Measurements from ENCODE around the gene BLMH. TPM values are rescaled to one million over a fixed set of nuclear protein-coding genes. Genes with fewer than 3 reads are reported as not detected.
"Not testable (repeated sequence)": the region's sequence is repeated elsewhere in the genome, so short reads cannot be mapped to it uniquely, and the experiment has no call there.

BLMH gene
- total RNA-seq, 1 experiment from 2014 or later = 20.7 TPM

DNA sequence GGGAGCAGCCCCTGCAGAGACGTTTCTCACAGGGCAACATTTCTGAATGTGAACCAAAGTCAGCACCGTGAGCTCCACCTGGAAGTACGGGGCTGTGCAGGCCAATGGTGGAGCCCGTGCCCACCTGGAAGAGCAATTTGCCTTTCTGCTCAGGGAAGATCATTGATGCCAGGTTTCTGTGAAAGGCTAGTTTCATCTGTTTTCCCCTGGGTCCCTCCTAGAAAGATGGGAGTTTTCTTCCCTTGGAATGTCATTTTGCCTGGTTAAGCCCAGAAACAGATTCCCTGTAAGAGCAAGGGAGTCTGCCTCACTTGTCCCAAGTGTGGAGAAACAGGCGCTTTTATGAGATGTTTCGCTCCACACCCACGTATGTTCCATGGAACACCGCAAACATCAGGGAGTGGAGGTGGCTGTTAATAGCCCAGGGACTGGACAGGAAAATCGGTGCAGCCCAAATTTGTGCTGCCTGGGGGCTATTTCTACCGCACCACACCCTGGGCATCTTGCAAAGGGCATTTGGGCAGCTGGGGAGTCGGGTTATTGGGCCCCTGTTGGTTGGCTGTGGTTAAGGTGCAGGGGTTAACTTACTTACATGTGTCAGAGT, 58.8 kb downstream of the BLMH start:
- no peaks in the 10 kb centered on the region for H3K79me2 ChIP-seq (ENCODE audit: low read depth)
- ChIA-PET POLR2A (ENCODE audit: unreplicated experiment) (no interaction called here), CTCF (interaction anchor here (0.7 kb wide), 1 partner anchor 167 kb away, joined by 3 read pairs; no protein-coding TSS in a partner anchor)
- no peak for TF ChIP-seq EZH2 (IDR thresholded peaks at IDR 0.05; ENCODE audit: low read depth)
- TF ChIP-seq, protein P1, sequence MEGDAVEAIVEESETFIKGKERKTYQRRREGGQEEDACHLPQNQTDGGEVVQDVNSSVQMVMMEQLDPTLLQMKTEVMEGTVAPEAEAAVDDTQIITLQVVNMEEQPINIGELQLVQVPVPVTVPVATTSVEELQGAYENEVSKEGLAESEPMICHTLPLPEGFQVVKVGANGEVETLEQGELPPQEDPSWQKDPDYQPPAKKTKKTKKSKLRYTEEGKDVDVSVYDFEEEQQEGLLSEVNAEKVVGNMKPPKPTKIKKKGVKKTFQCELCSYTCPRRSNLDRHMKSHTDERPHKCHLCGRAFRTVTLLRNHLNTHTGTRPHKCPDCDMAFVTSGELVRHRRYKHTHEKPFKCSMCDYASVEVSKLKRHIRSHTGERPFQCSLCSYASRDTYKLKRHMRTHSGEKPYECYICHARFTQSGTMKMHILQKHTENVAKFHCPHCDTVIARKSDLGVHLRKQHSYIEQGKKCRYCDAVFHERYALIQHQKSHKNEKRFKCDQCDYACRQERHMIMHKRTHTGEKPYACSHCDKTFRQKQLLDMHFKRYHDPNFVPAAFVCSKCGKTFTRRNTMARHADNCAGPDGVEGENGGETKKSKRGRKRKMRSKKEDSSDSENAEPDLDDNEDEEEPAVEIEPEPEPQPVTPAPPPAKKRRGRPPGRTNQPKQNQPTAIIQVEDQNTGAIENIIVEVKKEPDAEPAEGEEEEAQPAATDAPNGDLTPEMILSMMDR (conservative IDR thresholded peaks at IDR 0.05) = no peak
- H3K4me3 ChIP-seq = no peak overlapping the region
- H3F3A ChIP-seq (ENCODE audit: insufficient read depth, low read depth) = no peaks in the 10 kb centered on the region
- intact Hi-C loops (cut with micrococcal nuclease; ENCODE audit: unreplicated experiment) = no loop called here
- H3K9me3 ChIP-seq (ENCODE audit: insufficient read depth, low read depth) = no peaks in the 10 kb centered on the region
- H3K4me2 ChIP-seq = no peak overlapping the region
- no peak overlapping the region for H3K27ac ChIP-seq
- peaks cover 37% of the 10 kb centered on the region for H3K27me3 ChIP-seq (ENCODE audit: insufficient read depth, low read depth)
- H3K36me3 ChIP-seq (ENCODE audit: low read depth) = no peaks in the 10 kb centered on the region
- BruUV-seq (replicated peaks) = no TSS peak
- DNase-seq = no peak
- no peaks in the 10 kb centered on the region for H4K20me1 ChIP-seq (ENCODE audit: insufficient read depth)
- no peaks in the 10 kb centered on the region for H3K9me2 ChIP-seq (ENCODE audit: insufficient read depth)
- no peaks in the 10 kb centered on the region for H3K4me1 ChIP-seq (replicated peaks; ENCODE audit: insufficient read depth)
- no peak overlapping the region for H2AFZ ChIP-seq

DNA sequence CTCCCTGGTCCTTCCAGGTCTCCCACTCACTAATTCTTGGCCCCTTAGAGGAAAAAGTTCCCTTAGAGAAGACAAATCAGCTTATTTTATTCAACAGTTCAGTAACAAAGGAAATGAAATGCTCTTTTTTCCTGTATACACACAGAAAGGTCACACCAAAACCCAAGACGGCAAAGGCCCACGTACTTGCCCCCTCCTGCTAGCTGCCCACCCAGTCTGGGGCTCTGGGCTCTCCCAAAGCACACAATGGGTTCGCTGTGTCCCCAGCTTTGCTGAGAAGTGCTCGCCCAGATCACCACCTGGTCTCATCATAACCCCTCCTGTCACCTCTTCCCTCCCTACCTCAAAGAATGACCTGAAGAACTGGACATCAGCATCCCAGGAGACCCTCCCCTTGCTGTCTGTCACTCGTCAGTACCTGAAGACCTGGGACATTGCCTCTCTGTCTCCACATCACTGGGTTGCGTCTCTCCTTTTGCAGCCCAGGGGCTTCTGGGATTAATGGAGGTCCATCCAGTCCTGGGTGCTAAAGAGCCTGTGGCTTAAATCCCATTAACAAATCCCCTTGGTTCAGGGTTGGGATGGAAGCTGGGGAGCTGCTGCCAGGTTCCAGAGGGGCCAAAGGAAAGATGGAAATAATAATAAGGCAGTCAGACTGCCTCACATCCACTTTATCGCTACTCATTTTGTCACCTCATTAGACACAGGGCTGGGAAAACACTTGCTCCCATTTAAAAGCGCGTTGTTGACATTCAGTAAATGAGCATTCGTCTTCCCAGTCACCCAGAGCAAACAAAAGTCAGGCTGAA, 59.5 kb downstream of the BLMH start:
- POLR2A ChIA-PET (ENCODE audit: unreplicated experiment) = no interaction called here
- TF ChIP-seq, protein P1 (conservative IDR thresholded peaks at IDR 0.05) = no peak
- TF ChIP-seq EZH2 (IDR thresholded peaks at IDR 0.05; ENCODE audit: low read depth) = no peak

DNA sequence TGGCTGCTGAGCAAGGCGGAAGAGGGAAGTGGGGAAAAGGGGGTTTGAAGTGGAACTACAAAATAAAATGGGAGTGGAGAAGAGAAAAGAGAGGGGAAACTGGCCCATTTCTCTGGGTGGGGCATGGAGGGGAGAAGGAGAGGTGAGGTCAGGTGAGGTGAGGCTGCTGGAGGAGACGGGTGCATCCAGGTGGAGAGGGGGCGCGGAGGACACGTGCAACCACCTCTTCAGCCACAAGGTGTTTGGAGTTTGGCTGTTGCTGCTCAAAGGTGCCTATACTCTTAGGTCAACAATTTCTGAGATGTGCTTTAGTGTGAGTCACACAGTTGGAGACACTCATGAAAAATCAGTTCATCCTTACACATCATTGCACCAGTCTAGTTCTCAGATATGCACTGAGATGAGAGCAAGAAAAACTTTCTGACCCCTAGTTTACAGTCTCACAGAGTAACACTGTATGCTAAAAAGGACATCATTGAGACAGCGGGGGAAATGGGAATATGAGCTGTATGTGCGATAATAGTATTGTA, 61.1 kb downstream of the BLMH start:
- Histone ChIP-seq H4K20me1 (ENCODE audit: insufficient read depth) (no peaks in the 10 kb centered on the region), H3K4me3 (no peak overlapping the region), H3K9me2 (ENCODE audit: insufficient read depth) (no peaks in the 10 kb centered on the region), H3K79me2 (ENCODE audit: low read depth) (no peaks in the 10 kb centered on the region), H2AFZ (no peak overlapping the region), H3K27me3 (ENCODE audit: insufficient read depth, low read depth) (peaks cover 26% of the 10 kb centered on the region), H3F3A (ENCODE audit: insufficient read depth, low read depth) (peaks cover 12% of the 10 kb centered on the region), H3K9me3 (ENCODE audit: insufficient read depth, low read depth) (no peaks in the 10 kb centered on the region), H3K4me1 (replicated peaks; ENCODE audit: insufficient read depth) (peaks cover 18% of the 10 kb centered on the region), H3K27ac (no peak overlapping the region), H3K4me2 (no peak overlapping the region), H3K36me3 (ENCODE audit: low read depth) (no peaks in the 10 kb centered on the region)
- TF ChIP-seq, protein P1 (conservative IDR thresholded peaks at IDR 0.05) = no peak
- no peak for TF ChIP-seq EZH2 (IDR thresholded peaks at IDR 0.05; ENCODE audit: low read depth)
- ChIA-PET CTCF (no interaction called here), POLR2A (ENCODE audit: unreplicated experiment) (no interaction called here)
- no TSS peak for BruUV-seq (replicated peaks)
- intact Hi-C loops (cut with micrococcal nuclease; ENCODE audit: unreplicated experiment) = no loop called here
- no peak for DNase-seq

More for the DNA sequence above, 59.5 kb downstream of the BLMH start:
- no peak overlapping the region for H3K27ac ChIP-seq
- BruUV-seq (replicated peaks) = no TSS peak
- peaks cover 37% of the 10 kb centered on the region for H3K27me3 ChIP-seq (ENCODE audit: insufficient read depth, low read depth)
- H3K79me2 ChIP-seq (ENCODE audit: low read depth) = no peaks in the 10 kb centered on the region
- no peaks in the 10 kb centered on the region for H3K36me3 ChIP-seq (ENCODE audit: low read depth)
- no peak for DNase-seq
- H3K4me3 ChIP-seq = no peak overlapping the region
- CTCF ChIA-PET = interaction anchor here (0.6 to 0.9 kb wide), 2 partner anchors 12 to 127 kb away, joined by 3 to 4 read pairs; no protein-coding TSS in a partner anchor
- H3K9me3 ChIP-seq (ENCODE audit: insufficient read depth, low read depth) = no peaks in the 10 kb centered on the region
- no peak overlapping the region for H3K4me2 ChIP-seq
- H3K9me2 ChIP-seq (ENCODE audit: insufficient read depth) = no peaks in the 10 kb centered on the region
- no peak overlapping the region for H2AFZ ChIP-seq
- intact Hi-C loops (cut with micrococcal nuclease; ENCODE audit: unreplicated experiment) = no loop called here
- no peaks in the 10 kb centered on the region for H4K20me1 ChIP-seq (ENCODE audit: insufficient read depth)
- peaks cover 3% of the 10 kb centered on the region; the same call in 1 of the 2 replicates for H3K4me1 ChIP-seq (replicated peaks; ENCODE audit: insufficient read depth)
- H3F3A ChIP-seq (ENCODE audit: insufficient read depth, low read depth) = peaks cover under 1% of the 10 kb centered on the region; the same call in 1 of the 2 replicates

DNA sequence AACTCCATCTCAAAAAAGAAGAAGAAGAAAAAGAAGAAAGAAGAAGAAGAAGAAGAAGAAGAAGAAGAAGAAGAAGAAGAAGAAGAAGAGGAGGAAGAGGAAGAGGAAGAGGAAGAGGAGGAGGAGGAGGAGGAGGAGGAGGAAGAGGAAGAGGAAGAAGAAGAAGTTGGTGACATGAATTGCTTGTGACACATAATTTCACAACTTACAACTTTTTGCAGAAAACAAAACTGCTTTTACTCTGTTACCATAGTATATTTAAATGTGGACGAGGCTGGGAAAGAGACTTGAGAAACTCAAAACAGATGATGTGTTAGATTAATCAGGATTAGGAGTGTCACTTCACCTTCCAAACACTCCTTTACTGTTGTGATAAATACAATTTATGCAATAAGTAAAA, 61.7 kb downstream of the BLMH start:
- H3K36me3 ChIP-seq (ENCODE audit: low read depth); BruUV-seq (replicated peaks); H3K4me3 ChIP-seq; H2AFZ ChIP-seq; DNase-seq; H3K9me2 ChIP-seq (ENCODE audit: insufficient read depth); H3K79me2 ChIP-seq (ENCODE audit: low read depth); POLR2A ChIA-PET (ENCODE audit: unreplicated experiment); H3K27ac ChIP-seq; CTCF ChIA-PET; H3K9me3 ChIP-seq (ENCODE audit: insufficient read depth, low read depth); H3K4me2 ChIP-seq; intact Hi-C loops (cut with micrococcal nuclease; ENCODE audit: unreplicated experiment); H4K20me1 ChIP-seq (ENCODE audit: insufficient read depth): not testable (repeated sequence)
- H3F3A ChIP-seq (ENCODE audit: insufficient read depth, low read depth) = peaks cover 18% of the 10 kb centered on the region
- H3K27me3 ChIP-seq (ENCODE audit: insufficient read depth, low read depth) = peaks cover 19% of the 10 kb centered on the region
- H3K4me1 ChIP-seq (replicated peaks; ENCODE audit: insufficient read depth) = peaks cover 25% of the 10 kb centered on the region

Data from PC-9 (cell line).